Daoy (cell line): ENCODE measurements around the gene BMPER. TPM values are rescaled to one million over a fixed set of nuclear protein-coding genes. Genes with fewer than 3 reads are reported as not detected.

Experiments
- DNase-seq: peaks from one replicate; pipeline ENCODE4 v3.0.0-alpha.2; 2015; ENCODE audit warnings: low read depth
- total RNA-seq: library from RNA; depleted of rRNA; stranded (reverse); fragments of >200 nt; shearing (Covaris generic); gene quantifications from 2 replicates; pipeline ENCODE4 v1.2.3, GENCODE V29; 2014

Gene BMPER
- total RNA-seq, 1 experiment from 2014 or later: 1.6 TPM

DNA sequence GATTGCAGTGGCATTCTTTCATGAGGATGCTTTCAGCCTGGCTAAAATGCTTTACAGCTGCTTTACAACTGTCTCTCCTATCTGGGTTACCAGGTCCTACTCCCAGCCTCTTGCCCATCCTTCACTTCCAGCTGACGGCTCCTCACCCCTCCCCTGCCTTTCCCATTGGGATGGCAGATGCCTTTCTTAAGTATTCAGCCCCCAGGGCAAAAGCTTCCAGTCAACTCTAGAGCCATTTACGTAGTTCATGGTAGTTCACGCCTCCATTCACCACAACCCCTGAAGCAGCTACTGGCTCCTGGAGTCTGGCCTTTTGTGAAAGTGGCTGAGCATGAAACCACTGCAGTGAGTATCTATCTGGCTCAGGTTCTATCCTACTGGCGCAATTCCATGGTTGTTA is 17.2 kb upstream of the BMPER start:
- peak; percentile 83 for DNase-seq

DNA sequence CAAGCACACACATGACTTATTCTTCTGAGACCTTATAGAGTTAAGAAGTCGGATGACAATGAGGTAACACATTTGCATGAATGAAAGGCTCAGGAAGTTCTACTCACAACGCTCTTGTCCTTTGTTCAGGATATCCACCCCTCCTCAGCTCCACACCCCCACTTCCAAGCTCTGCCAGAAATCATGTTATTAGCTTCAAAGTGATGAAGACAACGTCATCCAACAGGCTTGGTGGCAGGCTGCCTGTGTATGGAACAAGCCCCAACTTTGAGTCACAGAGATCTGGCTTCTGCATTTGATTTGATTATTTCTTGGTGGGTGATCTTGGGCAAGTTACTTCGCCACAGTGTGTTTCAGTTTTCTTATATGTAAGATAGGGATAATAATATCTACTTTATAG is 12.4 kb upstream of the BMPER start:
- DNase-seq: no peak

DNA sequence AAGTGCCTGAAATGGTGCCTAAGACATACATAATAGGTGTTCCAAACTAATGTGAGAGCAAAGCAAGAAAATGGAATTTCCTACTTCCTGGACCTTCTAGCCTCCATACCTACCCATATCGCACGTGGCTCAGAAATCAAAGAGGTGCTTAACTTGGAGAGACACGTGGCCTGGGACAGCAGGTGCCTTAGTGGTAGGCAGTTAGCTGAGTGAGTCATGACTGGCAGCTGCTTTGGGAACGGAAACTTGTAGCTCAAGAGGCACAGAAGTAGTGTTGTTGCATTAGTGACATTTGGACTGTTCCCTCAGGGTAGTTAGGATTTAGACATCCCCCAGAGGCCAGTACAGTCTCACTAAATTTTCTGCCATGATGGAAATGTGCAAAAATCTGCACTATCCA is 12.0 kb upstream of the BMPER start:
- peak; percentile 46 for DNase-seq

DNA sequence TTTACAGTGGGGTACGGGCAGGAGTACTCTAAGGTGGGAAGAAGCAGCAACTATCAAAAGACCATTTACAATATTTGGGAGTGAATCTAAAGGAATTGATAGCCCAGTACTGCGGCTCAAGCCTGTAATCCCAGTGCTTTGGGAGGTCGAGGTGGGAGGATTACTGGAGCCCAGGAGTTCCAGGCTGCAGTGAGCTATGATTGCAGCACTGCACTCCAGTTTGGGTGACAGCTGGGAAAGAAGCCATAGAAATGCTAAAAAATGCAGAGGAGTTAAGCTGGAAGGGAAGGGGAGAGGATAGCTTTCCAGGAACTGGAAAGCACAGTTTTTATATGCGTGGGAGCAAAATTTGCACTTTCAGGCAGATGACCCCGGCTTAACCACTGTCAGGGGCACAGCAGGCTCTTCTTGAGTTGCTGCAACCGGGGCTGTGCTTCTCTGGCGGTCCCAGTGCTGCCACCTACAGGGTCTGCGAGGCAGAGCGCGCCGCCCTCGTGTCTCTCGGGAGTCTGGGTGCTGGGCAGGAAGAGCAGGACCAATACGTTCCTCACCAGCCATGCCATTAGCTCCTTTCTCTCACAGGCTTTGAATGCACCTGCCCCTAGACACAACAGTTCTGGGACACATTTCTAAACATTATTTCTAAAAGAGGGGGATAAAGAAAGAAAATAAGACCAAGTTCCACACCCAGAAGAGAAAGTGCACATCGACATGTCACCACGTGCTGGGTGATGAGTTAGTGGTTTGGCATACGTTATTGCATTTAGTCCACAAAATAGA is 10.1 kb upstream of the BMPER start:
- DNase-seq: peak; percentile 92

DNA sequence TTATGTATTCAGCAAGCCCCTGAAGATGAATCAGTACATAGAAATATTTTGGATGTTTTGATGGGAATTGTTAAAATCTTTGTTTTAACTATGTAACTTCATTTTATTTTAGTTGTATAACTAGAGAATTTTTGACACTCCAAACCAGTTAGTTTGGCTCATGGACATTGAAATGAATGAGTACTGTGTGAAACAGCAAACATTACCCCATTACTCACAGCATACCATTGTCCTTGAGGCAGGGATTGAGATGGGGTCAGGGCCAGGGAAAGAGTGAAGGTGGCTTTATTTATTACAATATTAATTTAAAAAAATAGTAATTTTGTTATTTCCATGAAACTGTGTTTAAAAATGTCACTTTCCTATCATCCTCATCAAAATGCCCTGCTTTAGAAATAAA is 4.8 kb upstream of the BMPER start:
- DNase-seq: no peak

DNA sequence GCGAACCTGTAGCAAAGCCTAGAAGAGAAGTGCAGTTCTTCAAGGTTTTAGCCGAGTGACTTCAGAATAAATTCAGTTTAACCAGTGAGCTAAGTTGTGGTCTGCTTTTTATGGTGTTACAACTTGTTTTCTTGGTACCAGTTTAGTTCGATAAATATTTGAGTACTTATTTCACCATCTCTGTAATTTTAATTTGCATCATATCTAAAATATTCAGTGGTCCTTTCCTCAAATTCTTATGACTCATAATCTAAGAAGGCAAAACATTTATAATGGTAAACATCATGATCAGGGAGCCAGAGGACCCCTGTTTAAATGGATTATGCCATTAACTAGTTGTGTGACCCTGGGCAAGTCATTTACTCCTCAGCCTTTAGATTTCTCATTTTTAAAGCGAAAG is 4.1 kb upstream of the BMPER start:
- no peak for DNase-seq

DNA sequence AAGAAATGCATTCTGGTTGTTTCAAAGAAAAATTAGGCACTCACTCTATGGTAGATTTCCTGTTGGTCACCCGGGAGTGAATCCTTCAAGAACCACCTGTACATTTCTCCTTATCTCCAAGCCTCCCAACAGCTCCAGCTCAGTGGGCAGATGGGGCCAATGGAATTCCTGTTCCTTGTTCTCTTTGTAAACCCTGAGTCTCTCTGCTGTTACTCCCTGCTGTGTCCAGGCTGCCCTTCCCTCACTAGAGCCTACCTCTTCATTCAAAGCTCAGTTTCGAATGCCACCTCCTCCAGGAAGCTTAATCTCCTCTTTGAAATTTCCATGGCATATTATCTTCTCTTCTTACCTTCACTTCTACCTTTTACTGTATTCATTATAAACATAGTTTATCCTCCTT is 3.5 kb upstream of the BMPER start:
- DNase-seq: no peak

DNA sequence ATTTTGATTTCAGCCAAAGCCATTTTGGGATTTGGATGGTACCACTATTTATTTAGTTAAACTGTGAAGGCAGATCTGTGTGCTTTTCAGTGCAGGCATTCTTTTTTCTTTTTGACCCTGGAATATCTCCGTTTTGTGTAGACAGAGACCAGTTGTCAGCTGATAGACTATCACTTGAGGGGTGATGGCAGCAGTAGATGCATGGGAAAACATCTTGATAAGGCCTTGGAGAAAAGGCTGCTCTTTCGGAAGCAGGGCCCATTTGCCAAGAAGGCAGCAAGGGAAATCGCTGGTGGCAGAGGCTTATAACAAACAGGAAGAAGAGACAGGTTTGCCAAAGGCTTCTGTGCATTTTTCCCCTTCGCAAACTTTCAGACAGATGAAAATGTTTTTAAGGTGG is 2.6 kb upstream of the BMPER start:
- no peak for DNase-seq

DNA sequence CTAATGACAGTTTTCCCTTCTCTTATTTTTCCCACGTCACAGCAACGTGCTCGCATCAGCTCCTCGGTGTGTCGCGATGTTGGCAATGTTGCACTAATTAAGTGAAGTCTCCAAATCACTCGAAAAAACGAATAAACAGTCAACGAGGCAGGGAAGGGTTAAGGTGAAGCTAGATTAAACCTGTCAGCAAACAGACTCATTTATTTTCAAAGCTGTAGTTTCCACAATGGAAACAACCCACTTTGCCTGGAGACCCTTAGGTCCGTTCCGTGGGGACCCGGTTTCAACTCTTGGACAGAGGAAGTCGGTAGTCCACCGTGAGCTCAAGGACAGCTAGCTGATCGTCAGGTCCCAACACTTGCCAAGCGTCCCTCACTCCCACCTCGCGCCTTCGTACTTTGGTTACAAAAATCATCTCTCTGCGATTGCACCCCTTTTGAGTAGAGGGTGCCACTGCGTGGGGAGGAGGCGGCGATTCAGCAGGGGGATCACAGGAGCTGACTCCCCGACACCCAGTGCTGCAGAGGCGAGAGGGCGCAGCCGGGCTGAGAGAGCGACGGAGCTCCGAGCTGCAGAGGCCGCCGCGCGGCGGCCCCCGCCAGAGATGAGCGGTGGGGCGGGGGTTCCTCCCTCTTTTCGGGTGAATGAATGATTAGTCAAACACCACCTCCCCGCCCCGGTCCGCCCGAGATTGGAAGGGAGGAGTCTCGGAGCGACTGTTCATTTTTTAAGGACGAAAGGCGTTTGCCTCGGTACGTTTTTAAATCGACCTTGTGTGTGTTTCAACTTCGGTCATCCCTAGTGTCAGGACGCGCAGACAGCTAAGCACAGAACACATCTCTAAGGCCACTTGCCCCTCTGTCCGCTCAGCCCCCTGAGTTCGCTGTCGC is 1.3 kb upstream of the BMPER start:
- peak; percentile 62 for DNase-seq

DNA sequence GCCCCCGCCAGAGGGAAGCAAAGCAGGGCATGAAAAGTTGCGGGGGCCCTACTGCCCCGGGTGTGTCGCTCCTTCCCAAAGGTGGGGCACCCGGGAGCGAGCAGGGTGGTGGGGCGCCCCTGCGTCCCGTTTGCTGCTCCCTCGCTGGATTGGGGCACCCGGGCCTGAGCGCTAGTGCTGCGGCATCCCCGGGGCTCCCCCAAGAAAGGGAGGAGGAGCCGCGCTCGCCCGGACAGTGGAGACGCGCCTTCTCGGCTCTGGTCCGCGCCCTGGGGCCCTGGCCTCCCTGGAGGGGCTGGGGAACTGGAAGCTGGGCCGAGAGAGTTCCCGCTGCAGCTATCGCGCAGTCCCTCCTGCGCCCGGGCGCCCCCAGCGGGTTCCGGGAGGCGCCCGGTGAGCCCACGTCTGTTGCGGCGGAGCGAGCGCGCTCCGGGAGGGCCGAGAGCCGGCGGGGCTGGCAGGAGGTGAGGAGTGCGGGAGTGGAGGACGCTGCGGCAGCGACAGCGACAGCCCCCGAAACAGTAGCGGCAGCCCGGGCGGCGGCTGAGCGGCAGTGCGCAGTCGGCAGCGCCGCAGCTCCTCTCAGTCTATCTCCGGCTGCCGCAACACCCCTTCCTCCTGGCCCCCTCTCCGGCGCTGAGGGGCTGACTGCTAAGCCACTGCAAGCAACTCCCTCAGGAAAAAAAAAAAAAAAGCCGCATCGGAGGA is 504 bp upstream of the BMPER start:
- peak; percentile 71 for DNase-seq

DNA sequence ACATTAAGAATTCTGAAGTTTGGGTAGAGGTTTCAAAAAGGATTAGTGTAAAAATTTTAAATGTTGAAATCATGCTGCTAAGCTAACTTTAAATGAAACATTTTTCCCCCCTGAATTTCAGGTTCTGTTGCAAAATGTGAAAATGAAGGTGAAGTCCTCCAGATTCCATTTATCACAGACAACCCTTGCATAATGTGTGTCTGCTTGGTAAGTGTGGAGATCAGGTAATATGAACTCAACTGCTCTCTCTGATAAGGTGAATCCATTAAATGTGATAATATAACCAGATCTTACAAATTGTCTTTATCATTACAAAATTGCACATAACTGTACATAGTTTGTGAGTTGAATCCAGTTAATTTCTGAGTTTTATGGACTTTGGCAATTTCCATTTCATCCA is 1.4 kb downstream of the BMPER start:
- no peak for DNase-seq

DNA sequence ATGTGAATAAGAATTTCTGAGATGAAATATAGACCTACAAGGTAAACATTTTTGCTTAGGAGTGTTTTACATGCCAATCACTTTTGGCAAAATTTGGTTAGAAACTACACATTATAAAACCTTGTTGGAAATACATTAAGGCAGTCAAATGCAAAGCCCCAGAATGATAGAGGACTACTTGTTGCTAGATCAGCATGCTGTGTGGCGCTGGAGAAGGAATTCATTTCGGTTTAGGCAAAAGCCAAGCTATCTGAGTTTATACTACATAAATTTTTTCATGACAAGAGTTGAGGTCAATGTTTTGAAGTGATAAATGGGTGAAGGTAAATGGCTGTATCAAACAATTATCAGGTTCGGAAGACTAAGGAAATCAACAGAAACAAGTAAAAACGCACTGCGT is 2.3 kb downstream of the BMPER start:
- no peak for DNase-seq

DNA sequence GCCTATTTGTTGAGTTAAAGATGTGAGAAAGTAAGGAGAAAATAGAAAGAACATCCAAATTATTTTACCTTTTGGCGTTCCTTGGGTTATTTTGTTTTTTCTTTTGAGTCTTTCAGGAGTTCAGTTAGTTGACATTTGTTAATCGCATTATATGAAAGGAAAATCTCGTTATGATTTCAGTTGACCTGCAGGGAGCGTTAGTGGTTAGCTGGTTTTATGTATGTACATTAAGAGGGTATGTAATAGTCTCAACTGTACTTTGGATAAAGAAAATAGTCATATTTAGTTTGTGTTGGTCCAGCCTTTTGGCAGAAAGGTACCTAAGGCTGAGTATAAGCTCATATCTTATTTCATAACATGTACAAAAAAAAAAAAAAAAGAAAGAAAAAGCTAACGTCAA is 4.0 kb downstream of the BMPER start:
- DNase-seq: no peak

DNA sequence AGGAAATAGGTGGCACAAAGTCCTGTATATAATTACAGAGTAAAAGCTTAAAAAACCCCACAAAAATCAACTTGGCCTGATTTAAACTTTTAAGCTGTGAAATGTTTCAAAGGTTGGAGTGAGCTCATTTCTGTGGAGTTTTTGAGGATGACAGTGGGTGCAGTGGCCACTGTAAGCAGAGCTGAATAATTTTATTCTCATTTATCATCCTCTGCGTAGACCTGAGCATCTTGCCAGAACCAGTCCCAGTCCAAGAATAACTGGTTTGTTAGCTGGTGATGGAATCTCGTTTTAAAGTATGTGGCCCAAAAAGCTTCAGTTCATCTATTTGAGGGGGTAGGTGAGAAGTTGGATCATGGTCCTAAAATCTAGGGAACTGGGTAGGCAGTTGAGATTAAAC is 4.4 kb downstream of the BMPER start:
- no peak for DNase-seq

DNA sequence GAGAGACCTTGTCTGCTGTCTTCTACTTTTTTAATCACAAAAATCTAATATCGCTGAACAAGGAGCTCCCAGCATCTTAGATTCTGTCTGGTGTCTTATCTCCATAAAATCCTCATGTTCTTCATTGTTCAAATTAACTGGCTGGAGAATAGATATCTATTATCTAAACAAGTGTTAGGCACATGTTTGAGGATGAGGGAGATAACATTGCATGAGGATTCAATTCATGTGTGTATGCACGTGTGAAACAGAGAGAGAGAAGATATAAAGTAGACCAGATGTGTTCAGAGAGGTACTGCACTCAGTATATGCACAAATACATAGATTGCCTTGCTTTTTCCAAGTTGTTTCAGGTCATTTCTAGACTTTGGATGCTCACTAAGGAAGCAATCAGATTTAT is 5.4 kb downstream of the BMPER start:
- no peak for DNase-seq

DNA sequence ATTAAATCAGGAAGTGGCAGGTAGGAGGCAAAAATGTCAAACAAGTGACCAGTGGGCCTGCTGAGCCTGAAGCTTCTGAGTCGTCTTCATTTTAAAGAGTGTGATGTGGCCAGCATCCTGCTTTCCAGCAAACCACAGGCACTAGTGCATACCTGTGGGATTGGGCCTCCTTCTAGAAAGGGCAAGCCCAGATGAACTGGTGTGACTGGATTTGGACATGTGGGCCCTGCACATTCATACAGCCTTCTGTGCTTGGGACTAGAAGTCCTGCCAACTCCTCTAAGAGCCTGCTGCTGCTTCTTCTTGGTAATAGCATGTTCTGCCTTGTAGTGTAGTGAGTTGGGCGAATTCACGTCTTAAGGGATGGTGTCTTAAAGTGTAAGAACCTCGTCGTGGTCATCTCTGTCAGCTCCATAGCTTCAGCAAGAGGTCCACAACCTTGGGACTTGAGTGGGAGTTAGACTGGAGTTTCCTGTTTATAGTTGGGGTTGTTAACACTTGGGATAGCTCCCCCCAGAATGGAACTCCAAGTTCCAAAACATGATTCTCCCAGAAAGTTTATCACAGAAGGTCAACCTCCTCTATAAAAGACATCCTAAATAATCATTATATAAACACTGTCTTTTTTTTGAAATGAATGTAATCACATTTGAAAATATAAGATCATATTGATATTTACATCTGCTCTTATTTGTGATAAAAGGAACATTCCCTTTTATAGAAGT is 11.2 kb downstream of the BMPER start:
- DNase-seq: no peak

DNA sequence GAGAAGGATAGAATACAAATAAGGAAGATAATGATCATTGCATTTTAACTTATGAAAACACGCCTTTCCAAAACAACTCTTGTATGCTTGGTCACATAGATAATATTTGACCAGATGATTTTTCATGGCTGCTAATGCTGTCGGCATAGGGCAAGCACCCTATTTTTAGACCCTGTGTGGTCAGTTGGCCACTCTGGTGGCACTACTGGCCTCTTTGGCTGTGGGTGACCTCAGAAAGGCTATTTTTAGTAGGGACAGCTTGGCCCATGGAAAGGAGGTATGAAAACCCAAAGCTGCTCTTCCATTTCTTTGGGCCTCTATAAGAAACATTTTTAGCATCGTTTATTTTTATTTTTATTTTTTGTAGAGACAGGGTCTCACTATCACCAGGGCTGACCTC is 12.3 kb downstream of the BMPER start:
- DNase-seq: no peak

DNA sequence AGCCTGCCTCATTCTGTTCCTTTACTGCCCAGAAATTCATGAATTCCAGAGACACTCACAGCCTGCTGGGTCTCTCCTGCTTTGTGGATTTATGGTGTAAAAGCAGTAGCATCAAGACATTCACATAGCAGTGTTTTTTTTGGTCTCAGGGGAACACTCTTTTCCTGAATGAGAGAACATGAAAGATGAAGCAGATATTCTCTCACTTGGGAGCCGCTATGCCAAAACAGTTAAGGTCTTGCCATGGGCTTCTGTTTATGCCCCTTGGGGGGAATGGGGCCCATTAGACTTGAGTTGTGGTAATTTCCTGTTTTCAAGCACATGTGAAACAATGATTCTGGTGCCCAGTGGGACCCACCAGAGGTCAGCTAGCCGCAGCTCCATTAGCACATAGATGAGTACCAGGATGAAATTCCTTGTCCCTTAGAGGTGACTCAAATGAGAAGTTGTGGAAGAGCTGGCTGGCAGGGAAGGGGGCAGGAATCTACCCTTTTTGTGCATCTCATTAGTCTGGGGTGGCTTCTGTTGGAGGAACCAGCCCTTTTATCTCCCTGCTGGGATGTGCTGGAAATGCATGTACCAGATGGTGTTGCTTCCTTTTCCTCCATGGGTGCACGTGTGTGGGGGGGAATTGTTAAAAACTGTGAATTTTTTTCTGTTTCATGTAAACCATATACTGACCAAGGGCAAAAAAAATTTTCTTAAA is 13.3 kb downstream of the BMPER start:
- no peak for DNase-seq

DNA sequence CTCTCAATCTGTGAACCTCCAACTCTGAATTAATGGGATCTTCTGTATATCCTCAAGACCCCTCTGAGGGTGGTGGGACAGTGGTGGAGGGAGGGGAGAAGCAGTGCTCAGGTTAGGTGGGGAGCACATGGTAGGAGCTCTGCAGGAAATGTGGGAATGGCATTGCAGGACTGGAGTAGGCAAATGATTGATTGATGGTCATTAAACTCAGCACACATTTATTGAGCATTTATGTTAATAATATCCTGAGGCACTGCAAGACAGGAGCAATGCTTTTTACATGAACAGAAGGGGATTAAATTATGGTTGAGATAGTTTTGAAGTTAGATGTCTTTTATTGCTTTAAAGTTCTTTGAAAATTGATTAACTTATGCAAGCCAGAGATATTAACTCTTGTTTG is 14.1 kb downstream of the BMPER start:
- no peak for DNase-seq

DNA sequence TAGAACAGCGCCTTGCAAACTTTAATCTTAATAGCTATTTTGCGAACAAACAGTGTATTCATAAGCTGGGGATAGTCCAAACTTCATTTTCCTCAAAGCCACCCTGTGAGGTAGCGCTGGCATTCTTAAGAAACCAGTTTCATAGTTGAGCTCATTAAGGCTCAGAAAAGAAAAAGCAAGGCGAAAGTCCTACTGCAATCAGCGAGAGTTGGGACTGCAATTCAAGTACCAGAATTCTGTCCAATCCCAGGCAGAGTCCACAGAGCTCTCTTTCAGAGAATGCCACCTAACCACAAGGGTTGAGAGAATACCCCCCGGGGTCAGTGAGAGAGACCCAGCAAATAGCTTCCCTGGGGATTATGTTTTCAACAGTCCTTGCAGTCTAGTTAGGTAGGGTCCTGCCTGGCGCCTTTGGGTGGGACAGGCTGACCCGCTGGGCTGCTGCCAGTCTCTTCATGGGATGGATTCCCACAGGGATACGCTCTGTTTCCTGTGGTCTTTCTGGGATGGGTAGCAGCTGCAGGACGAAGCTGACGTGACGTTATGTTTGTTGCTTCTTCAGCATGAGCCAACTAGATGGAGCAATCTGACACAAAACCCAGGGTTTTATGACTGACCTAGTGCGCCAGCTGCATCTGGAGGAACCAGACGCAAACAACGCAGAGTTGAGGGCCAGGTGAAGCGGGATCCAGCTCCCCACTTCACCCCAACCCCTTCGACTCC is 16.0 kb downstream of the BMPER start:
- DNase-seq: peak; percentile 37

DNA sequence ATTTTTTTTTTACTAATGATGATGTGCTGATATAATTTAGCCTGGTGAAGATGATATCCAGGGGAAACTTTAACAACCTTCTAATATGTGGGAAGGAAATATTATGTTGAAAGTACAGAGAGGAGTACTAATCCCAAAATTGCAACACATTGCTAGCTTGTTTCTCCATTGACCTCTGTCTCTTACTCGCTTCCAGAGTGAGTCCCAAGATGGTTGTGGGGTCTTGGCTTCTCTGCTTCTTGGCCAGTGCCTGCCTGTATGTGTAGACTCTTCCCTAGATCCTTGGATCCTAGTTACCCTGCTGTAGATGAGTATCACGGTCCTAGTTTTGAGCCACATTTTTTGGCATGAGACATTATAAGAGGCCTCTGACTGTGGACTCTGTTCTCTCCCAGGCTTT is 17.5 kb downstream of the BMPER start:
- DNase-seq: no peak
